ENCODE results near the gene HERC2. TPM values are rescaled to one million over a fixed set of nuclear protein-coding genes. Genes with fewer than 3 reads are reported as not detected.

HERC2 gene
- total RNA-seq, 2 donors from 2014 or later = 65.1 to 69.8 TPM

GRCh38 chr15:28191832-28192231 lies 130.1 kb downstream of the HERC2 start:
- no peaks in the 10 kb centered on the region for H3K9me3 ChIP-seq
- intact Hi-C loops (cut with DNase I) = no loop called here
- peak; percentile 37 for DNase-seq (ENCODE audit: low spot score)
- no peaks in the 10 kb centered on the region for H3K27me3 ChIP-seq (replicated peaks; ENCODE audit: insufficient read depth)
- H3K27ac ChIP-seq = no peak overlapping the region
- H3K36me3 ChIP-seq = no peaks in the 10 kb centered on the region
- WGBS = 60% methylated on average over 15 of the region's 15 CpGs
- TF ChIP-seq POLR2A (IDR thresholded peaks at IDR 0.05) (no peak), POLR2AphosphoS5 (IDR thresholded peaks at IDR 0.05) (no peak), CTCF (IDR thresholded peaks at IDR 0.05) (peak in 3 of 4 experiments; percentile 11 to 48 (median 24))
- no peak overlapping the region for H3K4me3 ChIP-seq
- H3K4me1 ChIP-seq (replicated peaks) = no peaks in the 10 kb centered on the region

GRCh38 chr15:28190391-28191174 lies 131.4 kb downstream of the HERC2 start:
- no peaks in the 10 kb centered on the region for H3K36me3 ChIP-seq
- intact Hi-C loops (cut with DNase I) = no loop called here
- no peak overlapping the region for H3K27ac ChIP-seq
- DNase-seq (ENCODE audit: low spot score) = no peak
- TF ChIP-seq POLR2AphosphoS5 (IDR thresholded peaks at IDR 0.05) = no peak
- TF ChIP-seq CTCF (IDR thresholded peaks at IDR 0.05) = no peak
- TF ChIP-seq POLR2A (IDR thresholded peaks at IDR 0.05) = no peak
- no peaks in the 10 kb centered on the region for H3K9me3 ChIP-seq
- no peaks in the 10 kb centered on the region for H3K27me3 ChIP-seq (replicated peaks; ENCODE audit: insufficient read depth)
- WGBS = 77% methylated on average over 7 of the region's 7 CpGs
- H3K4me3 ChIP-seq = no peak overlapping the region
- no peaks in the 10 kb centered on the region for H3K4me1 ChIP-seq (replicated peaks)

- no peaks in the 10 kb centered on the region for H3K36me3 ChIP-seq
- intact Hi-C loops (cut with DNase I) = no loop called here
- no peak overlapping the region for H3K4me3 ChIP-seq
- H3K27ac ChIP-seq = no peak overlapping the region
- TF ChIP-seq POLR2AphosphoS5 (IDR thresholded peaks at IDR 0.05) (peak; percentile 29), POLR2A (IDR thresholded peaks at IDR 0.05) (no peak)
- no peaks in the 10 kb centered on the region for H3K27me3 ChIP-seq (replicated peaks; ENCODE audit: insufficient read depth)
- no peak for DNase-seq (ENCODE audit: low spot score)
- H3K9me3 ChIP-seq = no peaks in the 10 kb centered on the region
- H3K4me1 ChIP-seq (replicated peaks) = no peaks in the 10 kb centered on the region
- 72% methylated on average over 9 of the region's 9 CpGs for WGBS
Measured at GRCh38 chr15:28185148-28185895, 136.7 kb downstream of the HERC2 start.

GRCh38 chr15:28184166-28184565 lies 137.8 kb downstream of the HERC2 start:
- H3K4me3 ChIP-seq = no peak overlapping the region
- H3K27ac ChIP-seq = no peak overlapping the region
- intact Hi-C loops (cut with DNase I) = no loop called here
- H3K36me3 ChIP-seq = no peaks in the 10 kb centered on the region
- H3K4me1 ChIP-seq (replicated peaks) = no peaks in the 10 kb centered on the region
- no peak for DNase-seq (ENCODE audit: low spot score)
- H3K9me3 ChIP-seq = no peaks in the 10 kb centered on the region
- H3K27me3 ChIP-seq (replicated peaks; ENCODE audit: insufficient read depth) = no peaks in the 10 kb centered on the region
- WGBS = 84% methylated on average over 2 of the region's 2 CpGs
- TF ChIP-seq POLR2A (IDR thresholded peaks at IDR 0.05) (no peak), POLR2AphosphoS5 (IDR thresholded peaks at IDR 0.05) (no peak), CTCF (IDR thresholded peaks at IDR 0.05) (no peak)

- no peak overlapping the region for H3K4me3 ChIP-seq
- H3K27me3 ChIP-seq (replicated peaks; ENCODE audit: insufficient read depth) = no peaks in the 10 kb centered on the region
- H3K36me3 ChIP-seq = no peaks in the 10 kb centered on the region
- no peak for DNase-seq (ENCODE audit: low spot score)
- intact Hi-C loops (cut with DNase I) = no loop called here
- WGBS = 87% methylated on average over 8 of the region's 8 CpGs
- H3K4me1 ChIP-seq (replicated peaks) = no peaks in the 10 kb centered on the region
- H3K9me3 ChIP-seq = no peaks in the 10 kb centered on the region
- no peak for TF ChIP-seq CTCF (IDR thresholded peaks at IDR 0.05)
- no peak for TF ChIP-seq POLR2AphosphoS5 (IDR thresholded peaks at IDR 0.05)
- TF ChIP-seq POLR2A (IDR thresholded peaks at IDR 0.05) = no peak
- H3K27ac ChIP-seq = no peak overlapping the region
Measured at GRCh38 chr15:28182731-28183130, 139.2 kb downstream of the HERC2 start.
